Uterus (tissue), 4 donors: ENCODE data around the gene ATP8A2. TPM values are rescaled to one million over a fixed set of nuclear protein-coding genes. Genes with fewer than 3 reads are reported as not detected.

ENCODE experiments used
- DNase-seq, 2 donors: peaks; one replicate each; pipeline ENCODE4 v3.0.0-alpha.2; 2019 to 2020
- H3K27ac ChIP-seq, 2 donors: fragments of 200-600 bp; sonication (generic); 1 replicate in 1 of 2; 2 replicates in 1 of 2; pipeline ENCODE4 v1.5.1; 2016 to 2018
- H3K27me3 ChIP-seq, 2 donors: fragments of 200-600 bp; sonication (generic); one replicate each; pipeline ENCODE4 v1.5.1; 2018 to 2019; ENCODE audit warnings: control low read depth in 1 of 2
- H3K36me3 ChIP-seq, 2 donors: fragments of 200-600 bp; sonication (generic); one replicate each; pipeline ENCODE4 v1.5.1; 2019; ENCODE audit warnings: control low read depth in 1 of 2
- H3K4me1 ChIP-seq, 2 donors: fragments of 200-600 bp; sonication (generic); one replicate each; pipeline ENCODE4 v1.5.1; 2018 to 2019; ENCODE audit warnings: control low read depth in 1 of 2
- H3K4me3 ChIP-seq, 2 donors: fragments of 200-600 bp; sonication (generic); 1 replicate in 1 of 2; 2 replicates in 1 of 2; pipeline ENCODE4 v1.5.1; 2018 to 2019; ENCODE audit warnings: mild to moderate bottlenecking in 1 of 2
- H3K9me3 ChIP-seq, 2 donors: fragments of 200-600 bp; sonication (generic); one replicate each; pipeline ENCODE4 v1.5.1; 2019; ENCODE audit warnings: control low read depth in 1 of 2
- CTCF ChIP-seq, 4 experiments: fragments of 200-600 bp in 2 of 4; fragments of 450-650 bp in 2 of 4; sonication (generic) in 2 of 4; IDR thresholded peaks; one replicate each; pipeline ENCODE4 v1.5.1; 2016 to 2019; ENCODE audit warnings: antibody characterized with exemption in 4 of 4, mild to moderate bottlenecking in 2 of 4, moderate library complexity in 1 of 4
- POLR2A ChIP-seq, 2 donors: fragments of 450-650 bp; IDR thresholded peaks; one replicate each; pipeline ENCODE4 v1.6.1; 2016; ENCODE audit warnings: antibody characterized with exemption in 2 of 2, mild to moderate bottlenecking in 1 of 2, moderate library complexity in 1 of 2
- intact Hi-C: fragments of 100-400 bp; cut with DNase I; formaldehyde crosslinking; loops from one replicate; pipeline ENCODE4 v1.15.1; 2023; ENCODE audit warnings: low total_unique reads
- total RNA-seq, 4 donors: library from RNA; depleted of rRNA in 3 of 4; stranded (reverse); fragments of >200 nt in 3 of 4; gene quantifications; one replicate each; pipeline versions ENCODE4 v1.1.0 to v1.2.4, GENCODE V29; 2014 to 2023
- donor health status: DM: yes; HTN: yes; CAD: no.

The ATP8A2 gene
- total RNA-seq, 4 donors from 2014 or later = 0.64 to 21.4 TPM; not detected in 2

GRCh38 chr13:26038931-26039475, 667.2 kb downstream of the ATP8A2 start:
- no peak overlapping the region for H3K4me3 ChIP-seq
- TF ChIP-seq POLR2A (IDR thresholded peaks at IDR 0.05) = no peak
- TF ChIP-seq CTCF (IDR thresholded peaks at IDR 0.05) = no peak
- no peak overlapping the region for H3K27ac ChIP-seq
- H3K4me1 ChIP-seq = no peaks in the 10 kb centered on the region
- no peaks in the 10 kb centered on the region for H3K36me3 ChIP-seq
- no peak for DNase-seq
- intact Hi-C loops = no loop called here
- no peaks in the 10 kb centered on the region for H3K27me3 ChIP-seq
- H3K9me3 ChIP-seq = no peaks in the 10 kb centered on the region

- DNase-seq = no peak
- TF ChIP-seq POLR2A (IDR thresholded peaks at IDR 0.05) (no peak), CTCF (IDR thresholded peaks at IDR 0.05) (no peak)
Observed at GRCh38 chr13:26041444-26041843, 669.7 kb downstream of the ATP8A2 start.

GRCh38 chr13:26042785-26043184, 671.0 kb downstream of the ATP8A2 start:
- DNase-seq = no peak
- Histone ChIP-seq H3K4me1 (no peaks in the 10 kb centered on the region), H3K27me3 (peaks cover 0 to 11% of the 10 kb centered on the region in 2 donors), H3K9me3 (no peaks in the 10 kb centered on the region), H3K36me3 (no peaks in the 10 kb centered on the region), H3K27ac (no peak overlapping the region), H3K4me3 (no peak overlapping the region)
- intact Hi-C loops = no loop called here
- TF ChIP-seq POLR2A (IDR thresholded peaks at IDR 0.05) (no peak), CTCF (IDR thresholded peaks at IDR 0.05) (no peak)

More at GRCh38 chr13:26041444-26041843, 669.7 kb downstream of the ATP8A2 start:
- Histone ChIP-seq H3K36me3 (no peaks in the 10 kb centered on the region), H3K4me3 (no peak overlapping the region), H3K27me3 (peaks cover 0 to 4% of the 10 kb centered on the region in 2 donors), H3K27ac (no peak overlapping the region), H3K9me3 (no peaks in the 10 kb centered on the region), H3K4me1 (no peaks in the 10 kb centered on the region)
- intact Hi-C loops = no loop called here

GRCh38 chr13:26045142-26045541, 673.4 kb downstream of the ATP8A2 start:
- Histone ChIP-seq H3K9me3 (no peaks in the 10 kb centered on the region), H3K27me3 (peaks cover 0 to 34% of the 10 kb centered on the region in 2 donors)

GRCh38 chr13:26046639-26047038, 674.9 kb downstream of the ATP8A2 start:
- Histone ChIP-seq H3K4me3 (no peak overlapping the region), H3K36me3 (no peaks in the 10 kb centered on the region), H3K27ac (no peak overlapping the region), H3K4me1 (peaks cover 0 to 11% of the 10 kb centered on the region in 2 donors), H3K27me3 (peaks cover 0 to 43% of the 10 kb centered on the region in 2 donors), H3K9me3 (no peaks in the 10 kb centered on the region)
- DNase-seq = no peak
- intact Hi-C loops = no loop called here
- TF ChIP-seq POLR2A (IDR thresholded peaks at IDR 0.05) (no peak), CTCF (IDR thresholded peaks at IDR 0.05) (no peak)

More at GRCh38 chr13:26045142-26045541, 673.4 kb downstream of the ATP8A2 start:
- DNase-seq = no peak
- intact Hi-C loops = no loop called here
- H3K27ac ChIP-seq = no peak overlapping the region
- TF ChIP-seq POLR2A (IDR thresholded peaks at IDR 0.05) (no peak), CTCF (IDR thresholded peaks at IDR 0.05) (no peak)
- no peaks in the 10 kb centered on the region for H3K4me1 ChIP-seq
- H3K4me3 ChIP-seq = no peak overlapping the region
- no peaks in the 10 kb centered on the region for H3K36me3 ChIP-seq
